ENCODE results near the gene GOLGA6L2.
"Not testable (repeated sequence)": the region's sequence is repeated elsewhere in the genome, so short reads cannot be mapped to it uniquely, and the experiment has no call there.

The GOLGA6L2 gene, protein sequence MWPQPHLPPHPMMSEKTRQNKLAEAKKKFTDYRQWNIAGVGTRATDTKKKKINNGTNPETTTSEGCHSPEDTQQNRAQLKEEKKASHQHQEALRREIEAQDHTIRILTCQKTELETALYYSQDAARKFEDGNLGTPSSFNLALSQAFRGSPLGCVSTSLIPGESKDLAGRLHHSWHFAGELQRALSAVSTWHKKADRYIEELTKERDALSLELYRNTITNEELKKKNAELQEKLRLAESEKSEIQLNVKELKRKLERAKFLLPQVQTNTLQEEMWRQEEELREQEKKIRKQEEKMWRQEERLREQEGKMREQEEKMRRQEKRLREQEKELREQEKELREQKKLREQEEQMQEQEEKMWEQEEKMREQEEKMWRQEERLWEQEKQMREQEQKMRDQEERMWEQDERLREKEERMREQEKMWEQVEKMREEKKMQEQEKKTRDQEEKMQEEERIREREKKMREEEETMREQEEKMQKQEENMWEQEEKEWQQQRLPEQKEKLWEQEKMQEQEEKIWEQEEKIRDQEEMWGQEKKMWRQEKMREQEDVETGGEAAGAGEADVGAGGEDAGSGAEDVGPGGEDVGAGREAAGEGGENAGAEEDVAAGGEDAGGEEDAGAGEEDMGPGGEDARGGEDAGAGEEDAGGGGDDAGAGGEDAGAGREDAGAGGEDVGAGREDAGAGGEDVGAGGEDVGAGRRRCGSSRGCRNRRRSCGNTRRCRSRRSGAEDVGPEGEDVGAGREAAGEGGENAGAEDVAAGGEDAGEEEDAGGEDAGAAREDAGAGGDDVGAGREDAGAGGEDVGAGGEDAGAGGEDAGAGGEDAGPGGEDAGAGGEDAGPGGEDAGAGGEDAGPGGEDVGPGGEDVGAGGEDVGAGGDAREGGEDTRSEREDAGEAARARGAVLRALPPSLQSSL

DNA sequence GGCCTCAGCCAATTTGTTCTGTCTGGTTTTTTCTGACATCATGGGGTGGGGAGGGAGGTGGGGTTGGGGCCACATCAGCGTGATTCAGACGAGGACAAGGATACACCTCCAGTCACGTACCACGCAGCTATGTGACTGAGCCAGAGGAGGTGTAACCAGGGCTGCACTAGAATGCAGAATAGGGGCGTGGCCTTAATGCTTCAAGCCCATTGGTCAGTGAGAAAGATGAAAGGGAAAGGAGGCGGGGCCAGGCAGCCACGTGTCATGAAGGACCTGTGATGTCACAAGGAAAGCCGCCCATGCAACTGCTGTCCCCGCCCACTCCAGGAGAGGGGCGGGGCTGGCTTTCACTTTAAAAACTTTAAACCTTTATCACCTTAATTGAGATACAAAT lies at the start of gene GOLGA6L2:
Gene GOLGA6L2 (minus strand): TSS at position 137 of the 394 bp plus-strand sequence. CDS start 62 bp downstream, at position 75.
- DNase-seq (ENCODE audit: low spot score), result no peak

- no peak for DNase-seq (ENCODE audit: low spot score)
These were observed 37.8 kb upstream of the GOLGA6L2 start for GRCh38 chr15:23484870-23485269.

DNA sequence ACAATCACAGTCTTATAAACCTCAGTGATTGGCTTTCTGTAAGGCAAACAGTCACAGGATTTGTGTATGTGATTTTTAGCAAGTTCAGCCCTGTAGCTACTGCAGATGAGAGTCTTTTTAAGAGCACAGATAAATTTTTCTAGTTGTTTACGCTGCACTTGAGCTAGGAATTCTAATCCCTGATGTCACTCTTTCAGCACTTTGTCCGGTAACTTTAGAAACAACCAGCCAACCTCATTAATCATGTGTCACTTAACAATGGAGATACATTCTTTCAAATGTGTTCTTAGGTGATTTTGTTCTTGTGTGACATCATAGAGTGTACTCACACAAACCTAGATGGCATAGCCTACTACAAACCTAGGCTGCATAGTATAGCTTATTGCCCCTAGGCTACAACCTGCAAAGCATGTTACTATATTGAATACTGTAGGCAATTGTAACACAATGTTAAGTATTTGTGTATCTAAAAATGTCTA lies 36.8 kb upstream of the GOLGA6L2 start:
- no peak for DNase-seq (ENCODE audit: low spot score)

- no peak for DNase-seq (ENCODE audit: low spot score)
These were observed 35.9 kb upstream of the GOLGA6L2 start for GRCh38 chr15:23482764-23483489.

- no peak for DNase-seq (ENCODE audit: low spot score)
These were observed 35.2 kb upstream of the GOLGA6L2 start for GRCh38 chr15:23482228-23482627.

- DNase-seq (ENCODE audit: low spot score), result no peak
These were observed 30.9 kb upstream of the GOLGA6L2 start for GRCh38 chr15:23477920-23478319.

DNA sequence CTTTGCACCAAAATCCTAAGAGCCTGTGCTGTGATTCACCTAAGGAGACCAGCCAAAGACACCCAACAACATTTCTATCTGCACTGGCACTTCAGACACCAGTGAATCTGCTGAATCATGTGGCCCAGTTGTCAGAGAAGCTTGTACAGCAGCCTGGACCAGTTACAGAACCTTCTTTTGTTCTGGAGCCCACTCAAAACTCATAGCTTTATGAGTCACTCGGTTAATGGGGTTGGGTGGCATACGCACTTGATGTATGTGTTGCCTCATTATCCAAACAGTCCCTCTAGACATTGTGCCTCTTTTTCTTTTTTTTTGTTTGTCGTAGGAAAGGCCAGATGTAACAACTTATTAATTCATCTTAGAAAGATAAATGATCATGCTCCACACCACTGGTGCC lies 25.6 kb upstream of the GOLGA6L2 start:
- DNase-seq (ENCODE audit: low spot score), result no peak

DNA sequence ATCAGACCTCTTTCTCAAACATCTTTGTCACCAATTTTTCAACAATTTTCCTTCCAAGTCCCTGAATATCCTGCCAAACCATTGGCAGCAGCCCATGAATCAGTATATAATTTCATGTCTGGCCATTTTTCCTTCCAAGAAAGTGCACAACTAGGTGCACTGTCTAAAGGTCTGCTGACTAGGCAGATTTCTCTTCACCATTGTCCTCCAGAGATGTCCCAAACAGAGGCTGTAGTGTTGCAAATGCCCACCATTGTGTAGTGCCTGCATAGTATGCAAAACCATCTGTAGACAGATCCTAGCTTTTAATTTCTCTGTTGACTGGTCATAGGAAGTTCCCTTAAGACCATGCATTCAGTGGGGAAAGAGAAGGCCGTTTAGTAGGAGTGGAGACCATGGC lies 25.0 kb upstream of the GOLGA6L2 start:
- DNase-seq (ENCODE audit: low spot score), result no peak

DNA sequence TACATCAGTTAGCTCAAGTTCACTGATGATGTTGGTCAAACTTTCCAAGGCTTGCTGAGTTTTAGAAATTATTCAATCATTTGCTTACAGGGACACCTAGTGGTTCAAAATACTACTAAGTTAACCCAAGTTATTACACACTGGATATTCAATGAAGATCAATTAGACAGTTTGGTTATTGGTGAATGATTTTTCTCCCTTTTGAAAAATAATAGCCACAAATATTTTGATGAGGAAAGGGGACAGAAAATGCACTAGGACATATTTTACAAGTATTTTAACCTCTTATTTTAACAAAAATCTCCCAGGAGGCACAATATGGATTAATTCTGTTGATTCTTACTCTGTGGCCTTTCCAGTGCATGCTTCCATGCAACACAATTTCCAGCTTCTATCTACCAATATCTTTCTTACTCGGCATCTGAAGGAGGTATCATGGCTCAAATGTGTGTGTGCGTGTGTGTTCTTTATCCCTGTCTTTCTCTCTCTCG lies 20.1 kb upstream of the GOLGA6L2 start:
- peak; percentile 41 for DNase-seq (ENCODE audit: low spot score)

DNA sequence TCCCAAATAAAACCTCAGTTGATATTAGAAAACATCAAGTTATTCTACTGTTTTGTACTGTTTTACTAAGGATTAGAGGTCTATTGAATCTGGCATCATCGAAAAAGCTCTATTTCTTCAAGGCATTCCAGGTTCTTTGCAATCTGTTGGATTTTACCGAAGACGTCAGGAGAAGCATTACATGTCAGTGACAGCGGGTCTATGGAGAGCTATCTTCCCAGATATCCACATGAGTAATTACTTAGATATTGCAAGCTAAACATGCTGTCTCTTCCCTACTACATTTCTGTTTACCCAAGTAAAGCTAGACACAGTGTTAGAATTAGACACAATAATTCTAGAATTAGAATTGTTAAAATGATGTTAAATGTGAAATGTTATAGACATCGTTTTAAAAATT lies 10.8 kb upstream of the GOLGA6L2 start:
- no peak for DNase-seq (ENCODE audit: low spot score)

GRCh38 chr15:23446215-23447106 lies 582 bp downstream of the GOLGA6L2 start:
- no peak for DNase-seq (ENCODE audit: low spot score)

DNA sequence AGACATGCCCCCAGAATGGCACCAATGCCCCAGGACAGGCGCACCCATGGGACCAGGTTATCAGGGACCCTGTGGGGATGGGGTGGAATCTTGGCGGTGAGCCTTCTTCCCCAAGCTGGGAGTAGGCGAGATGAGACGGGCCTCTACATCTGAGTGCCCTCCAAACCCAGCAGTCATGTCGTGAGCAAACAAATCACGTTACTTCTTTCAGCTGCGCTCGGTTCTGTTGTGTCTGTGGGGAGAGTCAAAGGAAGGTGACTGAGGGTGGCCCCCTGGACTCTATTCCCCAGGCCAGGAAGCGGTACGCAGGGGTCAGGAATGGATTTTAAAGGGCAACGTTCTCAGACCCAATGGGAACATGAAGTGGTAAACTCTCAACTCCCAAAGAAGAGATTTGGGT lies 2.8 kb downstream of the GOLGA6L2 start:
- DNase-seq (ENCODE audit: low spot score), result no peak

DNA sequence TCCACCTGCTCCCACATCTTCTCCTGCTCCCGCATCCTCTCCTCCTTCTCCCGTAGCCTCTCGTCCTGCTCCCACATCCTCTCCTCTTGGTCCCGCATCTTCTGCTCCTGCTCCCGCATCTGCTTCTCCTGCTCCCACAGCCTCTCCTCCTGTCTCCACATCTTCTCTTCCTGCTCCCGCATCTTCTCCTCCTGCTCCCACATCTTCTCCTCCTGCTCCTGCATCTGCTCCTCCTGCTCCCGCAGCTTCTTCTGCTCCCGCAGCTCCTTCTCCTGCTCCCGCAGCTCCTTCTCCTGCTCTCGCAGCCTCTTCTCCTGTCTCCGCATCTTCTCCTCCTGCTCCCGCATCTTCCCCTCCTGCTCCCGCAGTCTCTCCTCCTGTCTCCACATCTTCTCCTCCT lies 5.8 kb downstream of the GOLGA6L2 start:
- DNase-seq (ENCODE audit: low spot score), result no peak

DNA sequence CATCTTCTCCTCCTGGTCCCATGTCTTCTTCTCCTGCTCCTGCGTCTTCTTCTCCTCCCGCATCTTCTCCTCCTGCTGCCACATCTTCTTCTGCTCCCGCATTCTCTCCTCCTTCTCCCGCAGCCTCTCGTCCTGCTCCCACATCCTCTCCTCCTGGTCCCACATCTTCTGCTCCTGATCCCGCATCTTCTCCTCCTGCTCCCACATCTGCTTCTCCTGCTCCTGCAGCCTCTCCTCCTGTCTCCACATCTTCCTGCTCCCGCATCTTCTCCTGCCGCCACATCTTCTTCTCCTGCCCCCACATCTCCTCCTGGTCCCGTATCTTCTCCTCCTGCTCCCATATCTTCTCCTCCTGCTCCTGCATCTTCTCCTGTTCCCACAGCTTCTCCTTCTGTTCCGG lies 6.4 kb downstream of the GOLGA6L2 start:
- DNase-seq (ENCODE audit: low spot score), result no peak

DNA sequence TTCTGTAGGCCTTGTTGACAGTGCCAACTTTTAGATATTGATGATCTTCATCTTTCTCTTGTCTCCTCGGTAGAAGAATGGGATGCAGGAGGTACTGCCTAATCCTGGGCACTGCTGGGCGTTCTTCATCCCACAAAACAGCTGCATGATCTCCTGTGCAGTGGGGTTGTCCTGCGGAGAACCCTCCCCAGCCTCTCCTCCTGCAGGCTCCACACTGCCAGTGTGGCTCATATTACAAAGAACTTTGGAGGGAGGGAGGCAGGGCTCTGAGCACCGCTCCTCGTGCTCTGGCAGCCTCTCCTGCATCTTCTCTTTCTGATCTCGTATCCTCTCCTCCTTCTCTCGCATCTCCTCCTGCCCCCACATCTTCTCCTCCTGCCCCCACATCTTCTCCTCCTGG lies 7.5 kb downstream of the GOLGA6L2 start:
- DNase-seq (ENCODE audit: low spot score), result no peak

DNA sequence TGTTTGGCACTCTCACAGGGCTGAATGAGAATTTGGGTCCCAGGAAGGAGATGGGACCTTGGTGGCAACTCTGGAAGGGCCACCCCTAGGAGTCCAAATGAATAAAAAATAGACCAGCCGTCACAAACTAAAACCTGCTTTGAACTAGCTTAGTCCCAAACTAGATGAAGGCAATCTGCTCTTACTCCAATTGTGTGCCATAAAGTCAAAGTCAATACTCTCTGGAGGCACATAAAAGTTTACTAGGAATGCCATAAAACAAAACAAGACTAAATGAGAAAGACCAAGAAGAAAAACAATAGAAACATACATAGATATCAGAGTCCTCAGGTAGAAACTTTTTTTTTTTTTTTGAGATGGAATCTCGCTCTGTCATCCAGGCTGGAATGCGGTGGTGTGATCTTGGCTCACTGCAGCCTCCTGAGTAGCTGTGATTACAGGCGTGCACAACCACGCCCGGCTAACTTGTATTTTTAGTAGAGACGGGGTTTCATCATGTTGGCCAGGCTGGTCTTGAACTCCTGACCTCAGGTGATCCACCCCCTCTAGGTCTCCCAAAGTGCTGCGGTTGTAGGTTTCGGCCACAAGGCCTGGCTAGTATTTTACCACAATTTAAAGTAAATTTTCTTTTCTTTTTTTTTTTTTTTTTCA lies 8.1 kb downstream of the GOLGA6L2 start:
- no peak for DNase-seq (ENCODE audit: low spot score)

- DNase-seq (ENCODE audit: low spot score), result no peak
These were observed 9.4 kb downstream of the GOLGA6L2 start for GRCh38 chr15:23437673-23438072.

DNA sequence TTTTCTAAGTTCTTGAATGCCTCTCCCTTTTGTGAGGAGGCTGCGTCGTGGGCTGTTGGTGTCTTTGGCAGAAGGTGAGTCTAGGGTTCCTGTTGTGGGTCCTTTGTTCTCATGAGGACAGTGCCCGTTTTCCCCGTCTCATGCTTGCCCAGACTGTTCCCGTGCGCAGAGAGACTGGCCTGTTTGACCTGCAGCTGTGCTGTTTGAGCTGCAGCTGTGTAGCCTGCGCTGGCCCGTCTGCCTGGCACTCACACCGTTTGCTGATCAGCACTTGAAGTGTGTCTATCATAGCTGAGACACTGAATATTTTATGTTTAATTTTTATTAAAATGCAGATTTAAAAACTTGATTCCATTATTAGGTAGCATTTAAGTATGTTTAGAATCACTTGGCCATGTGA lies 9.9 kb downstream of the GOLGA6L2 start:
- no peak for DNase-seq (ENCODE audit: low spot score)

- DNase-seq (ENCODE audit: low spot score), result no peak
These were observed 10.6 kb downstream of the GOLGA6L2 start for GRCh38 chr15:23436421-23436820.

- not testable (repeated sequence) for DNase-seq (ENCODE audit: low spot score)
These were observed 12.3 kb downstream of the GOLGA6L2 start for GRCh38 chr15:23434699-23435098.
